HG03432 (cell line): ENCODE data around the gene CPT2.

Source experiments
- ATAC-seq: cut with Tn5 transposase; IDR thresholded peaks from one replicate; pipeline ENCODE4 v1.9.1; 2021; ENCODE audit warnings: mild to moderate bottlenecking, moderate library complexity; ENCODE audit not compliant: unreplicated experiment

CPT2 gene

GRCh38 chr1:53214376-53214940 lies 17.8 kb downstream of the CPT2 start:
- no peak for ATAC-seq

- no peak for ATAC-seq
Observed at GRCh38 chr1:53218201-53218600, 21.6 kb downstream of the CPT2 start.

GRCh38 chr1:53219711-53220110 lies 23.1 kb downstream of the CPT2 start:
- ATAC-seq = no peak

GRCh38 chr1:53220171-53220961 lies 23.7 kb downstream of the CPT2 start, which contains the start of gene CZIB:
Gene CZIB, minus strand, starts transcription at chr1:53220634. Its CDS starts 59 bp downstream, at chr1:53220575.
- peak; percentile 94 for ATAC-seq

- ATAC-seq = no peak
Observed at GRCh38 chr1:53220962-53221286, 24.3 kb downstream of the CPT2 start.

- ATAC-seq = no peak
Observed at GRCh38 chr1:53237638-53238037, 41.0 kb downstream of the CPT2 start.

- peak; percentile 97 for ATAC-seq
Observed at GRCh38 chr1:53238197-53239155, 41.9 kb downstream of the CPT2 start, which contains the start of gene MAGOH. Gene MAGOH, minus strand, starts transcription at chr1:53238518. Its CDS starts 70 bp downstream, at chr1:53238448.

- ATAC-seq = no peak
Observed at GRCh38 chr1:53241828-53242227, 45.2 kb downstream of the CPT2 start.

- no peak for ATAC-seq
Observed at GRCh38 chr1:53242381-53242780, 45.8 kb downstream of the CPT2 start.

GRCh38 chr1:53244141-53244540 lies 47.5 kb downstream of the CPT2 start:
- no peak for ATAC-seq

- no peak for ATAC-seq
Observed at GRCh38 chr1:53246261-53247134, 49.9 kb downstream of the CPT2 start.

GRCh38 chr1:53249706-53250105 lies 53.1 kb downstream of the CPT2 start:
- no peak for ATAC-seq

GRCh38 chr1:53250325-53250724 lies 53.7 kb downstream of the CPT2 start:
- no peak for ATAC-seq

GRCh38 chr1:53254011-53254640 lies 57.5 kb downstream of the CPT2 start:
- no peak for ATAC-seq

GRCh38 chr1:53255031-53255430 lies 58.4 kb downstream of the CPT2 start:
- no peak for ATAC-seq

- ATAC-seq = no peak
Observed at GRCh38 chr1:53256511-53257453, 60.2 kb downstream of the CPT2 start.

- ATAC-seq = no peak
Observed at GRCh38 chr1:53257454-53258081, 60.9 kb downstream of the CPT2 start.

- ATAC-seq = no peak
Observed at GRCh38 chr1:53258216-53258615, 61.6 kb downstream of the CPT2 start.
